Measurements from ENCODE around the gene PRPS1L1.

Gene PRPS1L1

DNA sequence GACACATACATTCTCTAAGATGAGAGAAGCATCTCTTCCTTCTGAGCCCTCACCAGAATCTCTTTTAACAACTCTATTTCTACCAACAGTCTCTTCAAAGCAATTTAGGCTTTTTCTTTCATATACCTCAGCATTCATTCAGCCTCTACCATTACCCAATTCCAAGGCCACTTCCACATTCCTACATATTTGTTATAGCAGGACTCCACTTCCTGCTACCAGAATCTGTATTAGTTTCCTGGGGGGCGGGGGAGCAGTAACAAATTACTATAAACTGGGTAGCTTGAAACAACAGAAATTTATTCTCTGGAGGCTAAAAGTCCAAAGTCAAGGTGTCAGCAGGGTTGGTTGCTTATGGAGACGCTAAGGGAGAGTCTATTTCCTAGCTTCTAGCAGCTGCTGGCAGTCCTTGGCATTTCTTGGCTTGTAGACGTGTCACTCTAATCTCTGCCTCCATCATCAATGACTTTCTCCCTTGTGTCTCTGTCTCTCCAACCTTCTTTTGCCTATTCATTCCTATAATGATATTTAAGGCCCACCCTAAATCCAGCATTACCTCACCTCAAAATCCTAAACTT lies 7.4 kb downstream of the PRPS1L1 start:
- TF ChIP-seq CTCF (IDR thresholded peaks at IDR 0.05; ENCODE audit: insufficient read depth, low read length, missing control alignments) = no peak
- ChIA-PET POLR2A (no interaction called here), CTCF (no interaction called here)
- no peak overlapping the region for H3K4me3 ChIP-seq (ENCODE audit: low read depth, low read length)
- DNase-seq (ENCODE audit: low read depth, low spot score) = no peak

DNA sequence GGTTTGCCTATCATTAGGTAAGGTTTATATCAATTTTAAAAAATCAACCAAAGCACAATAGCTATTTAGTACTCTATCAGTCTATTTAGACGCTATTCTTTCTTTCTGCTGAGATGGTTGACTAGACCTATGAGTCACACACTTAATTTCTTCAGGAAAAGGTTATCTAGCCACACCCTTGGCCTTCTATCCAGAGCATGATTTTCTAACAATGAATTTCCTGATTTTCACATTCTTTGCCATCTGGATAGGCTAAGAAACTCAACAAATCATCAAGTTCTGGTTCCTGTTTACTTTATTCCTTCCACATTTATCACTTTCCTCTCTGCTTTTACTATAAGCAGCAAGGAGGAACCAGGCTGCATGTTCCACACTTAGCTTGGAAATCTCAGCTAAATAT lies 8.1 kb downstream of the PRPS1L1 start:
- ChIA-PET CTCF (no interaction called here), POLR2A (interaction anchor here (1.0 kb wide), 1 partner anchor 21 kb away, joined by 4 read pairs; no protein-coding TSS in a partner anchor)
- no peak for TF ChIP-seq CTCF (IDR thresholded peaks at IDR 0.05; ENCODE audit: insufficient read depth, low read length, missing control alignments)
- DNase-seq (ENCODE audit: low read depth, low spot score) = no peak
- no peak overlapping the region for H3K4me3 ChIP-seq (ENCODE audit: low read depth, low read length)

- no peak for DNase-seq (ENCODE audit: low read depth, low spot score)
- no peak for TF ChIP-seq CTCF (IDR thresholded peaks at IDR 0.05; ENCODE audit: insufficient read depth, low read length, missing control alignments)
- POLR2A ChIA-PET = interaction anchor here (1.0 kb wide), 1 partner anchor 22 kb away, joined by 4 read pairs; no protein-coding TSS in a partner anchor
- CTCF ChIA-PET = no interaction called here
- H3K4me3 ChIP-seq (ENCODE audit: low read depth, low read length) = no peak overlapping the region
These were observed 9.1 kb downstream of the PRPS1L1 start for GRCh38 chr7:18018296-18019215.

DNA sequence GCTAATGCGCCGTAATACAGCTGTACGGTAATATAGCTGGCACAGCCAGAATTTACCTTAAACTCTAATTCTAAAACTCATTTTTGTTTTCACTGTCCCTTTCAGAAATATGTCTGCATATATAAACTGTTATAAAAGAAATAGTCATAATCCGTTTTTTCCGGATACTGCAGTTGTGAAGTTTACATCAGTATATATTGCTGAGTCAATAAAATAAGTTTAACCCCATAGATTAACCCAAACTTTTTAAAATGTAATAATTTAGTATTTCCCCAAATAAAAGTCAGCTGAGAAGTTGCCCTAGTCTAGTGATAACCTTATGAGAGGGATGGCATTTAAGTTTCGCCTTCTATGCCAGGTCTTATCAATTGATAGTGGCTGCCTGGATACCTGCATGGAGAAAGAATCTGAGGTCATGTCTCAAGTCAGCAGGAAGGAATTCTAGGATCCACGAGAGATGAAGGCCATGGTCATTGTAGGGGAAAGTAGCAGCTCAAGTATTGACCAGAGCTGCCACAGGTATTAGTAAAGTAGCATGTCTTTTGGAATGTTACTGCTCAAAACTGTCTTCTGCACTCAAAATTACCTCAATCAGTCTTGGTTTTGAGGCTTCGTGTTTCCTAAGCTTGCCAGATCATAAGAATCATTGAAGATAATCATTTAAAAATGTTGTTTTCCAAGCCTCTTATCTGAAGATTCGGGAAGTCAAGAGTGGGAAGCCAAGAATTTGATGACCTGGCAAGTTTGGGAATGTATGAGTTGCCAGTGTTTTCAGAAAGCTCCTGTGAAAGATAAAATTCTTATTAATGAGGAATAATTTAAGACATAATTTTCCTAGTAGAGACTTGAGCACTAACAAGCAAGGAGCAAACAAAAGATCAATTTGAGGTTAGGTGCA lies 10.8 kb downstream of the PRPS1L1 start:
- ChIA-PET POLR2A (no interaction called here), CTCF (interaction anchor here (1.2 kb wide), 1 partner anchor 24 kb away, joined by 3 read pairs; no protein-coding TSS in a partner anchor)
- no peak overlapping the region for H3K4me3 ChIP-seq (ENCODE audit: low read depth, low read length)
- TF ChIP-seq CTCF (IDR thresholded peaks at IDR 0.05; ENCODE audit: insufficient read depth, low read length, missing control alignments) = no peak
- no peak for DNase-seq (ENCODE audit: low read depth, low spot score)

- TF ChIP-seq CTCF (IDR thresholded peaks at IDR 0.05; ENCODE audit: insufficient read depth, low read length, missing control alignments) = no peak
- POLR2A ChIA-PET = interaction anchor here (0.5 kb wide), 1 partner anchor 76 kb away, joined by 3 read pairs; no protein-coding TSS in a partner anchor
- H3K4me3 ChIP-seq (ENCODE audit: low read depth, low read length) = no peak overlapping the region
- DNase-seq (ENCODE audit: low read depth, low spot score) = no peak
- CTCF ChIA-PET = interaction anchor here (1.4 kb wide), 1 partner anchor 306 kb away, joined by 3 read pairs; no protein-coding TSS in a partner anchor
These were observed 13.7 kb downstream of the PRPS1L1 start for GRCh38 chr7:18013936-18014335.
